Ishikawa (cell line): ENCODE data around the gene KBTBD13.

Experiments used
- CEBPB ChIP-seq: IDR thresholded peaks from 2 replicates; pipeline ENCODE4 v1.6.1; 2012
- CREB1 ChIP-seq: IDR thresholded peaks from 2 replicates; pipeline ENCODE4 v1.6.1; 2012; ENCODE audit warnings: low read depth
- EGR1 ChIP-seq: IDR thresholded peaks from 2 replicates; pipeline ENCODE4 v1.6.1; 2012
- EP300 ChIP-seq: IDR thresholded peaks from 2 replicates; pipeline ENCODE4 v1.6.1; 2012; ENCODE audit warnings: borderline replicate concordance
- FOXM1 ChIP-seq: IDR thresholded peaks from 2 replicates; pipeline ENCODE4 v1.6.1; 2012; ENCODE audit warnings: low read depth, borderline replicate concordance
- NFIC ChIP-seq: IDR thresholded peaks from 2 replicates; pipeline ENCODE4 v1.6.1; 2012
- RAD21 ChIP-seq: IDR thresholded peaks from 2 replicates; pipeline ENCODE4 v1.6.1; 2012; ENCODE audit warnings: low read depth
- TAF1 ChIP-seq: IDR thresholded peaks from 2 replicates; pipeline ENCODE4 v1.6.1; 2012; ENCODE audit warnings: low read depth, mild to moderate bottlenecking
- TCF12 ChIP-seq: IDR thresholded peaks from 2 replicates; pipeline ENCODE4 v1.6.1; 2012; ENCODE audit warnings: low read depth
- TEAD4 ChIP-seq: IDR thresholded peaks from 2 replicates; pipeline ENCODE4 v1.6.1; 2012
- YY1 ChIP-seq: IDR thresholded peaks from 2 replicates; pipeline ENCODE4 v1.6.1; 2012; ENCODE audit warnings: low read depth
- ZBTB7A ChIP-seq: IDR thresholded peaks from 2 replicates; pipeline ENCODE4 v1.6.1; 2012; ENCODE audit warnings: low read depth
- TF ChIP-seq, protein P1 (sequence below): IDR thresholded peaks from 2 replicates; pipeline ENCODE4 v1.6.1; 2012; ENCODE audit warnings: low read depth, mild to moderate bottlenecking
- TF ChIP-seq, protein P2 (sequence below): IDR thresholded peaks from 2 replicates; pipeline ENCODE4 v1.6.1; 2012
- TF ChIP-seq, protein P3 (sequence below): IDR thresholded peaks from 2 replicates; pipeline ENCODE4 v1.6.1; 2012

KBTBD13 gene

DNA sequence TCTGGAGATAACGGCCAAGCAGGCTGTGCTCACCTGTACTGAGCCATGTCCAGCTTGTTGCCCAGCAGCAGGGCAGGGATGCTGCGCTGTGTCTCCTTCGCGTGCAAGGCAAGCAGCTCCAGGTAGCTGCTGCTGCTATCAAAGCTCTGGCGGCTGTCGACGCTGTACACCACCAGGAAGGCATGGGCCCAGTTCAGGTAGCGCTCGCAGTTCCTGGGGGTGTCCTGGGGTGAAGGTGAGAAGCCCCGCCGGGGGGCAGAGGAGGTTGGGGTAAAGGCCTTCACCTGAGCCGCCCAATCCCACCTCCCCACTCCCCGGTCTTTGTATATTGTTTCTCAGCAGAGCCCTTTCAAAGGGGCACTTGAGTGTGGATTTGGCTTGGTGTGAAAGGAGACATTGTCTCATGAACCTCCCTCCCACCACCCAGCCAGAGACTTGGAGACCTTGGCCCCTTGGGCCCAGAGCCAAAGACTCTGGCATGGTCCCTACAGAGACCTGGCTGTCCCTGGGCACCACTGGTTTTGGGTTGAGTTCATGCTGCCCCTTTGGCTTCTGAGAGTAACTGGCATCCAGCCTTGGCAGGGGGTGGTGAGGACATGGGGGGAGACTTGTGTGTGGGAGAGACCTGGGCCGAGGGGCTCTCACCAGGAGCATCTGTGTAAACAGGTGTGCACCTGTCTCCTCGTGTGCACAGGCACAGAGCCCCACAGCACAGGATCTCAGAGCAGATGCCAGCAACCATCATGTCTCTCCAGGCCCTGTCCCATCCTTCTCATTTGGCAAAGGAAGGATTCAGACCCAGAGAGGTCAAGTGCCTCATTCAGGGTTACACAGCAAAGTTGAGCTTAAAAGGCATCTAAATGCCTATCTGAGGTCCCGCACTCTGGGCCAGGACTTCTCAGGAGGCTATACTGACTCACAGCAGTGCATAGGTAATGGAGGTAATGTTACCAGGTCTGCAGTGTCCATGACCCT, 17.9 kb upstream of the KBTBD13 start:
- TF ChIP-seq CREB1 (no peak), TCF12 (no peak), EP300 (no peak), NFIC (no peak), YY1 (no peak), RAD21 (no peak), FOXM1 (no peak), TEAD4 (no peak), TAF1 (no peak), EGR1 (no peak), CEBPB (no peak), ZBTB7A (no peak)
- TF ChIP-seq, protein P1, sequence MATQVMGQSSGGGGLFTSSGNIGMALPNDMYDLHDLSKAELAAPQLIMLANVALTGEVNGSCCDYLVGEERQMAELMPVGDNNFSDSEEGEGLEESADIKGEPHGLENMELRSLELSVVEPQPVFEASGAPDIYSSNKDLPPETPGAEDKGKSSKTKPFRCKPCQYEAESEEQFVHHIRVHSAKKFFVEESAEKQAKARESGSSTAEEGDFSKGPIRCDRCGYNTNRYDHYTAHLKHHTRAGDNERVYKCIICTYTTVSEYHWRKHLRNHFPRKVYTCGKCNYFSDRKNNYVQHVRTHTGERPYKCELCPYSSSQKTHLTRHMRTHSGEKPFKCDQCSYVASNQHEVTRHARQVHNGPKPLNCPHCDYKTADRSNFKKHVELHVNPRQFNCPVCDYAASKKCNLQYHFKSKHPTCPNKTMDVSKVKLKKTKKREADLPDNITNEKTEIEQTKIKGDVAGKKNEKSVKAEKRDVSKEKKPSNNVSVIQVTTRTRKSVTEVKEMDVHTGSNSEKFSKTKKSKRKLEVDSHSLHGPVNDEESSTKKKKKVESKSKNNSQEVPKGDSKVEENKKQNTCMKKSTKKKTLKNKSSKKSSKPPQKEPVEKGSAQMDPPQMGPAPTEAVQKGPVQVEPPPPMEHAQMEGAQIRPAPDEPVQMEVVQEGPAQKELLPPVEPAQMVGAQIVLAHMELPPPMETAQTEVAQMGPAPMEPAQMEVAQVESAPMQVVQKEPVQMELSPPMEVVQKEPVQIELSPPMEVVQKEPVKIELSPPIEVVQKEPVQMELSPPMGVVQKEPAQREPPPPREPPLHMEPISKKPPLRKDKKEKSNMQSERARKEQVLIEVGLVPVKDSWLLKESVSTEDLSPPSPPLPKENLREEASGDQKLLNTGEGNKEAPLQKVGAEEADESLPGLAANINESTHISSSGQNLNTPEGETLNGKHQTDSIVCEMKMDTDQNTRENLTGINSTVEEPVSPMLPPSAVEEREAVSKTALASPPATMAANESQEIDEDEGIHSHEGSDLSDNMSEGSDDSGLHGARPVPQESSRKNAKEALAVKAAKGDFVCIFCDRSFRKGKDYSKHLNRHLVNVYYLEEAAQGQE = no peak
- TF ChIP-seq, protein P2, sequence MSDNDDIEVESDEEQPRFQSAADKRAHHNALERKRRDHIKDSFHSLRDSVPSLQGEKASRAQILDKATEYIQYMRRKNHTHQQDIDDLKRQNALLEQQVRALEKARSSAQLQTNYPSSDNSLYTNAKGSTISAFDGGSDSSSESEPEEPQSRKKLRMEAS = no peak

DNA sequence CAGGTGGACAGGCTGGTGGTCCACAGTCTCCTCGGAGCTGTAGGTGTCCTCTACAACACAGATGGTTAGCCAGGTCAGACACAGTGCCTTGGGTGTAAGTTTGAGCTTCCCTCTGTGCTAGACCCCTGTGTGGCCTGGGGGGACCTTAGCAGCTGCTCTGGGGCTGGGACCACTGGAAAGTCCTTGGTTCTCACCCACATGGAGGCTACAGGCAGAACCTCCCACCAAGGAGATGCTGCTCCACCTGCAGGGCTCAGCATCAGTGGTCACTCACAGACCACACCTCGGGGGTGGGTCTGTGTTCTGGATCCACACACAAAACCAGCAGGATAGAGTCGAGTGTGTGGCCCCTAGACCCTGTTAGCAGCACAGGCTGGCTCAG, 17.2 kb upstream of the KBTBD13 start:
- TF ChIP-seq RAD21 (no peak), TAF1 (no peak), EGR1 (no peak), FOXM1 (no peak), EP300 (no peak), CREB1 (no peak), YY1 (no peak), TCF12 (no peak), CEBPB (no peak), TEAD4 (no peak)
- TF ChIP-seq, protein P2 = no peak
- TF ChIP-seq, protein P3, sequence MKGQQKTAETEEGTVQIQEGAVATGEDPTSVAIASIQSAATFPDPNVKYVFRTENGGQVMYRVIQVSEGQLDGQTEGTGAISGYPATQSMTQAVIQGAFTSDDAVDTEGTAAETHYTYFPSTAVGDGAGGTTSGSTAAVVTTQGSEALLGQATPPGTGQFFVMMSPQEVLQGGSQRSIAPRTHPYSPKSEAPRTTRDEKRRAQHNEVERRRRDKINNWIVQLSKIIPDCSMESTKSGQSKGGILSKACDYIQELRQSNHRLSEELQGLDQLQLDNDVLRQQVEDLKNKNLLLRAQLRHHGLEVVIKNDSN = no peak

DNA sequence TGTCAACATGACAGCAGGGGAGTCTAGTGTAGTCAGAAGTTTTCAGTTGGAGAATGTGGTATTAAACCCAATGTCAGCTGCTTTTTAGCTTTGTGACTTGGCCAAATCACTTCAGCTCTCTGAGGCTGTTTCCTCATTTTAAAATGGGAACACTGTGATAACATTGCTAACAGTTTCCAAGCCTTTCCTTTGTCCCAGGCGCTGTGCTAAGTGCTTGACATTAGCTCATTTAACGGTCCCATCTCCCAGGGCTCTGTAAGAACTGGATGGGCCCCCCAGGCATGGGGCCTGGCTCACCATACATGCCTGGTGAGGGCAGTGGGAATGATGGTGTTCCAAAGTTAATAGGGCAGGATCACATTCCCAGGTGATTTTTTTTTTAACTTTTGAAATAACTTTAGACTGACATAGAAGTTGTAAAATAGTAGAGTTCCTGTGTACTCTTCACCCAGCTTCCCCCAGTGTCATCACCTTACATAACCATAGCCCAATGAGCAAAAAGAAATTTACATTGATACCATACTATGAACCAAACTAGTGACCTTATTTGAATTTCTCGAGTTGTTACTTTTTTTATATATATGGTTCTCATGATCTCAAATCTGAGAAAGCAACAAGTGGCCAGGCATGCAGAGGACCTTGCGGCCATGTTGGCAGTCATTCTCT, 16.5 kb upstream of the KBTBD13 start:
- TF ChIP-seq FOXM1 (no peak), TEAD4 (no peak), CREB1 (no peak), TCF12 (no peak), EGR1 (no peak), YY1 (no peak), TAF1 (no peak), NFIC (no peak), RAD21 (no peak)
- TF ChIP-seq, protein P3 = no peak
- TF ChIP-seq, protein P2 = no peak
- TF ChIP-seq, protein P1 = no peak

DNA sequence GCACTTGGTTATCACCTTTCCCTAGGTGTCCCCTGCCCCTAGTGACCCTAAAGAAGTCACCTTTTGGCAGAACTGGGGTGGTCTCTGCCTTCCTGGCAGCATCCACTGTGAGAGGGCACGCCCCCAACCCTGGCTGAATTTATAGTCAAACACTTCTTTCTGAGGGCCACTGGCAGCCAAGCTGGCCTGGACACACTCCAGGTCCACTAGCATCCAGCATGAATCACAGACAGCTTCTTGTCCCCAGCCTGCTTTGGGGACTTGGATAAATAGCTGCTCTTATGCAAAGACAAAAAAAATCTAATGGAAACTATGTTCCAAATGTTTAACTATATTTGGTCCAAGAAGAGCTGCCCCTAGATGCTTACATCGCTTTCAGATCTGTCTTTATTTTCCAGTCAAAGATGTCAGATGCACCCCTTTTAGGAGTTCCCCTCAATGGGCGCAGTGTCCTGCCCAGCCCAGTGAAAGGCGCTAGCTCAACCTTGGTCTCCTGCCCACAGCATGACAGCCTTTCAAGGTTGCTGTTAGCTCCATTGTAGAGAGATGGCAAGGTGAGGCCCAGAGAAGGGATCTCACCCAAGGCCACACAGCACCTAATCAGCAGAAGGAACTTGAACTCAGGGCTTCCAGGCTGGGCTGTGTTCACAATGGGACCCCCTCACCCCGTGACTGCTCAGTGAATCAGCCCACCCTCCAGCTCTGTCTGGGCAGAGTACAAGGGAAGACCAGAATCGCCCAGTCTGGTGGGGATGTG, 15.7 kb upstream of the KBTBD13 start:
- TF ChIP-seq, protein P3 = no peak

DNA sequence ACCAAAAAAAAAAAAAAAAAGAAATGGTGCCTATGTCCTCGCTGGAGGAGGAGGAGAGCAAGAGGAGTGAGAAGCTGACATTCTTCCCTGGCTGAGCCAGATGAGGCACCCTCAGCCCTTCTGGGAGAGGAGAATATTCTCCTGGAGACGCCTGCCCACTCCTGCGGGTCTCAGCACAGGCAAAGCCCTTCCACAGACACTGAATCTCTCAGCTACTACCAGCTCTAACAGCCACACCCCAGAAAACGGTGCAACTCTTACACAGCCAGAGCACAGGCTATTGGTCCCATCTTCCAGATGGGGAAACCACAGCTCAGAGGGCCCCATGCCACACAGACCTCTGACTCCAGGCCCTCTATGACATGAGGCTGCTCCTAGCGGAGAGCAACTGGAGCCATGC, 14.5 kb upstream of the KBTBD13 start:
- TF ChIP-seq TCF12 (no peak), CEBPB (no peak), FOXM1 (no peak), TEAD4 (no peak), CREB1 (no peak), TAF1 (no peak), RAD21 (no peak)
- TF ChIP-seq, protein P2 = no peak
